ENCODE data around the gene LRRC75B. TPM values are rescaled to one million over a fixed set of nuclear protein-coding genes. Genes with fewer than 3 reads are reported as not detected.

Gene LRRC75B
- total RNA-seq, 1 experiment from 2014 or later: 18.1 TPM

GRCh38 chr22:24584871-24585411 is 7.9 kb downstream of the LRRC75B start:
- Histone ChIP-seq H3K4me1 (ENCODE audit: insufficient read depth, low read length) (no peaks in the 10 kb centered on the region), H3K23ac (ENCODE audit: insufficient read length, low read depth, low read length) (no peak overlapping the region), H3K4ac (ENCODE audit: low read depth, low read length) (no peak overlapping the region), H3K9ac (ENCODE audit: extremely low read depth, insufficient read length, low read length) (no peak overlapping the region), H3K27ac (ENCODE audit: insufficient read length, low read depth, low read length) (no peak overlapping the region), H3K56ac (ENCODE audit: insufficient read length, low read depth, low read length) (no peak overlapping the region), H4K20me1 (ENCODE audit: control insufficient read depth, insufficient read depth, insufficient read length) (no peaks in the 10 kb centered on the region), H2BK15ac (ENCODE audit: low read depth, low read length) (no peak overlapping the region), H4K8ac (replicated peaks; ENCODE audit: insufficient read length, low read depth, low read length) (no peak overlapping the region), H4K5ac (ENCODE audit: insufficient read length, low read depth, low read length) (no peak overlapping the region), H3K18ac (ENCODE audit: insufficient read length, low read depth, low read length) (no peak overlapping the region), H3K4me2 (ENCODE audit: insufficient read depth, insufficient read length, low read length) (no peak overlapping the region), H3K23me2 (ENCODE audit: insufficient read length, low read depth, low read length, poor library complexity, severe bottlenecking) (no peaks in the 10 kb centered on the region), H2BK12ac (ENCODE audit: insufficient read length, low read depth, low read length) (no peak overlapping the region), H3K27me3 (ENCODE audit: insufficient read depth, low read length) (no peaks in the 10 kb centered on the region), H2BK20ac (ENCODE audit: low read depth, low read length, poor library complexity, severe bottlenecking) (no peak overlapping the region), H4K91ac (ENCODE audit: insufficient read length, low read depth, low read length) (no peak overlapping the region), H2AK5ac (ENCODE audit: insufficient read length, low read length) (no peak overlapping the region), H3K9me3 (ENCODE audit: control insufficient read depth, low read depth, low read length) (no peaks in the 10 kb centered on the region), H2AFZ (ENCODE audit: low read length) (no peak overlapping the region), H2BK120ac (ENCODE audit: low read depth, low read length, poor library complexity, severe bottlenecking) (no peak overlapping the region), H3T11ph (ENCODE audit: low read length) (no peak overlapping the region), H3K79me1 (ENCODE audit: insufficient read depth, low read depth, low read length, poor library complexity, severe bottlenecking) (no peaks in the 10 kb centered on the region), H3K14ac (ENCODE audit: insufficient read depth, low read length) (no peak overlapping the region; the same call in 1 of the 2 replicates), H2BK5ac (ENCODE audit: insufficient read length, low read length) (no peak overlapping the region), H3K79me2 (ENCODE audit: insufficient read depth, low read length) (no peaks in the 10 kb centered on the region)
- no CpG with 5 or more reads among the region's 10 CpGs for WGBS (ENCODE audit: extremely low coverage, insufficient read length, low lambda C conversion rate)
- Mint-ChIP-seq H3K4me3 (no peak overlapping the region), H3K27ac (no peak overlapping the region), H3K36me3 (ENCODE audit: insufficient read depth in 1 of 3, low read depth in 3 of 3) (peaks cover 0 to 8% (median 7%) of the 10 kb centered on the region in 3 experiments; a peak in 3 of 7 replicates), H3K4me1 (peaks cover 0 to 2% of the 10 kb centered on the region in 2 experiments; a peak in 1 of 4 replicates), H3K9me3 (no peaks in the 10 kb centered on the region), H3K27me3 (ENCODE audit: low read depth) (no peaks in the 10 kb centered on the region; the same call in 1 of the 2 replicates)
- no peak for DNase-seq
- TF ChIP-seq CTCF (conservative IDR thresholded peaks at IDR 0.05): no peak

All from H9 (cell line).